ENCODE measurements around the gene CYTH2. TPM values are rescaled to one million over a fixed set of nuclear protein-coding genes. Genes with fewer than 3 reads are reported as not detected.

Gene CYTH2
- total RNA-seq, 2 donors from 2014 or later, result 55.4 to 70.2 TPM

DNA sequence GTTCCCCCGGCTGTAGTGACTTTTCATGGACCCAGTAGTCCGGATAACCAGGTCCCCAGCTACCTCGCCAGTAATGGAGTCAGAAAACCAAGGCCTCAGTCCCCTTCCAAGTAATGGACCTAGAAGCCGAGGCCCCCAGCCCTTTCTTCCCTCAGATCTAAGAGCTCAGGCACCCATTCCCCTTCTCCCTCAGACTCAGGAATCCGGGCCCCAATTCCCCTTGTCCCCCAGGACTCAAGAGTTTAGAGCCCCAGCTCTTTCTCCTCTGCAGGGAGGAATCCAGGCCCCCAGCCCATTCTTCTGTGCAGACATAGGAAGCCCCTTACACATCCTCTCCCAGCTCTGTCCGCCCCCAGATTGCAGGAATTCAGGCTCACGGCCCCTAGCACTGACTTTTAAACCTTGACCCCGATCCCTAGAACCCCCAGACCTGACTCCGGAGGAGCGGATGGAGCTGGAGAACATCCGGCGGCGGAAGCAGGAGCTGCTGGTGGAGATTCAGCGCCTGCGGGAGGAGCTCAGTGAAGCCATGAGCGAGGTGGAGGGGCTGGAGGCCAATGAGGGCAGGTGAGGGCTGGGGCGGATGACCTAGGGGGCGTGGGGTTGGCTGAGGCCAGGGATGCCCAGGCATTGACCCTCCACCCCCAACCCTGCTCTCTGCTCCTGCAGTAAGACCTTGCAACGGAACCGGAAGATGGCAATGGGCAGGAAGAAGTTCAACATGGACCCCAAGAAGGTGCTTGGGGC, 938 bp downstream of the CYTH2 start:
- DNase-seq, result no peak
- H3K9ac ChIP-seq (ENCODE audit: low read depth in 2 of 2, low read length in 2 of 2), result peak overlapping the region; percentile 6 to 81
- intact Hi-C loops (cut with DNase I), result no loop called here
- H3K27me3 ChIP-seq, result no peaks in the 10 kb centered on the region
- H3K4me1 ChIP-seq, result peaks cover 6% of the 10 kb centered on the region
- H3K27ac ChIP-seq, result peak overlapping the region; percentile 95
- H3K4me3 ChIP-seq, result peak overlapping the region; percentile 98
- TF ChIP-seq, protein P1, sequence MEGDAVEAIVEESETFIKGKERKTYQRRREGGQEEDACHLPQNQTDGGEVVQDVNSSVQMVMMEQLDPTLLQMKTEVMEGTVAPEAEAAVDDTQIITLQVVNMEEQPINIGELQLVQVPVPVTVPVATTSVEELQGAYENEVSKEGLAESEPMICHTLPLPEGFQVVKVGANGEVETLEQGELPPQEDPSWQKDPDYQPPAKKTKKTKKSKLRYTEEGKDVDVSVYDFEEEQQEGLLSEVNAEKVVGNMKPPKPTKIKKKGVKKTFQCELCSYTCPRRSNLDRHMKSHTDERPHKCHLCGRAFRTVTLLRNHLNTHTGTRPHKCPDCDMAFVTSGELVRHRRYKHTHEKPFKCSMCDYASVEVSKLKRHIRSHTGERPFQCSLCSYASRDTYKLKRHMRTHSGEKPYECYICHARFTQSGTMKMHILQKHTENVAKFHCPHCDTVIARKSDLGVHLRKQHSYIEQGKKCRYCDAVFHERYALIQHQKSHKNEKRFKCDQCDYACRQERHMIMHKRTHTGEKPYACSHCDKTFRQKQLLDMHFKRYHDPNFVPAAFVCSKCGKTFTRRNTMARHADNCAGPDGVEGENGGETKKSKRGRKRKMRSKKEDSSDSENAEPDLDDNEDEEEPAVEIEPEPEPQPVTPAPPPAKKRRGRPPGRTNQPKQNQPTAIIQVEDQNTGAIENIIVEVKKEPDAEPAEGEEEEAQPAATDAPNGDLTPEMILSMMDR (IDR thresholded peaks at IDR 0.05), result no peak
- no peaks in the 10 kb centered on the region for H3K9me3 ChIP-seq
- peaks cover 30% of the 10 kb centered on the region for H3K36me3 ChIP-seq

DNA sequence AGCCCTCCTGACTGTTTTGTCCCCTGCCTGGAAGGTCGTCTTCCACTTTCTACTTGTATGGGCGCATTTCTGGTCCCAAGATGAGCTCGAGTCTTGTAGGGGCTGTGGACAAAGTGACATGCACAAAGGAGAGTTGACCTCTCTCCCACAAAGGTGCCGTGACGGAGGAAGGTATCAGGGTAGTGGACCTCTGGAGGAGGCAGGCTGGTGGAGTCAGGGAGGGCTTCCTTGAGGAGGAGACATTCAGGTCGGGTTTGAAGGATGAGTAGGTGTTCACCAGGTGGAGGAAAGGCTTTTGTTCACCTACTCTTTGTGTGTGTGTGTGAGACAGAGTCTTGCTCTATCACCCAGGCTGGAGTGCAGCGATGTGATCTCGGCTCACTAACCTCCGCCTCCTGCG, 1.7 kb downstream of the CYTH2 start:
- Histone ChIP-seq H3K4me3 (no peak overlapping the region), H3K36me3 (peaks cover 31% of the 10 kb centered on the region), H3K27ac (no peak overlapping the region)

DNA sequence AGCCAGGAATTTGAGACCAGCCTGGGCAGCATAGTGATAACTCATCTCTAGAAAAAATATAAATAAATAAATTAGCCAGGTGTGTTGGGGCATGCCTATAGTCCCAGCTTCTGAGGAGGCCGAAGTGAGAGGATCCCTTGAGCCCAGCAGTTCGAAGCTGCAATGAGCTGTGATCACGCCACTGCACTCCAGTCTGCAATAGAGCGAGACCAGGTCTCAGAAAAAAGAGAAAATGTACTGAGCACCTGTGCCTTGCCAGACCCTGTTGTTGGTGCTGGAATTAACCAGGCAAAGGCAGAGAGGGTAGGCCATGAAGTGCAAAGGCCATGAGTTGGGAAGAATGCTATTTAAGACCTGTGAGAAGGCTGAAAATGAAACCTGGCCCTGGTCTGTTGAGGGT, 2.7 kb downstream of the CYTH2 start:
- no peak overlapping the region for H3K27ac ChIP-seq
- peaks cover 6% of the 10 kb centered on the region for H3K4me1 ChIP-seq
- H3K36me3 ChIP-seq, result peaks cover 31% of the 10 kb centered on the region
- H3K27me3 ChIP-seq, result no peaks in the 10 kb centered on the region
- intact Hi-C loops (cut with DNase I), result no loop called here
- DNase-seq, result no peak
- H3K9ac ChIP-seq (ENCODE audit: low read depth in 2 of 2, low read length in 2 of 2), result no peak overlapping the region
- H3K9me3 ChIP-seq, result no peaks in the 10 kb centered on the region
- TF ChIP-seq, protein P1 (IDR thresholded peaks at IDR 0.05), result no peak
- H3K4me3 ChIP-seq, result no peak overlapping the region

More for the DNA sequence above, 1.7 kb downstream of the CYTH2 start:
- intact Hi-C loops (cut with DNase I), result no loop called here
- no peak for DNase-seq
- Histone ChIP-seq H3K9me3 (no peaks in the 10 kb centered on the region), H3K4me1 (peaks cover 6% of the 10 kb centered on the region), H3K27me3 (no peaks in the 10 kb centered on the region), H3K9ac (ENCODE audit: low read depth in 2 of 2, low read length in 2 of 2) (no peak overlapping the region)
- TF ChIP-seq, protein P1 (IDR thresholded peaks at IDR 0.05), result no peak

DNA sequence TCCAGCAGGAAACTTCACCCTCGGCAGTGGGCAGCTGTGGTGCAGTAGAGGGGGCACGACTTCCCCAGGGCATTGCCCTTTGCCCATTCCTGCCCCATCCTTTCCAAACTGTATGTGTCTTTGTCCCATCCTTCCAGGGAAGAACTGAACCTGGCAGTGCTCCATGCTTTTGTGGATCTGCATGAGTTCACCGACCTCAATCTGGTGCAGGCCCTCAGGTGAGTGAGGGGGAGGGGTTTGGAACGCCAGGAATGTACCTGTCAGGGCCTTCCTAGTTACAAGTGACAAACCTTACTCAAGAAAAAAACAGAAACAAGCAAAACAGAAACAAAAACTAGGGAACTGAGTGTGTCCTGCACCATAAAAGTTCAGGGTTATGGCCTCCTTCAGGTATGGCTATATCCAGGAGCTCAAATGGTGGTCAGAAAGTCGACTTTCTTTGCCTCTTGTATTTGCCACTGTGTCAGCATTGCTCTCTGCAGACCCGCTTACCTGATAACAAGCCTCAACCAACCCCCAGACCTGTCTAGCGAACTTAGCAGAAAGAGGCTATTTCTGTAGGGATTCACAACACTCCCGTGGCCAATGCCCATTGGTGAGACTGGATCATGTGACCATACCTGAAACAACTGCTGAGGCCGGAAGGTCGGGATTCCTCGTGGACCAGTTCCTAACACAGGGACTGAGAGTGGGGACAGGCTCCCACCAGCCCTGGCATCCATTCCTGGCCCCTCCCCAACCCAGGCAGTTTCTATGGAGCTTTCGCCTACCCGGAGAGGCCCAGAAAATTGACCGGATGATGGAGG, 4.2 kb downstream of the CYTH2 start:
- Histone ChIP-seq H3K27ac (no peak overlapping the region), H3K9ac (ENCODE audit: low read depth in 2 of 2, low read length in 2 of 2) (no peak overlapping the region), H3K4me3 (no peak overlapping the region), H3K27me3 (no peaks in the 10 kb centered on the region), H3K36me3 (peaks cover 31% of the 10 kb centered on the region), H3K4me1 (peaks cover 6% of the 10 kb centered on the region), H3K9me3 (no peaks in the 10 kb centered on the region)
- intact Hi-C loops (cut with DNase I), result no loop called here
- DNase-seq, result no peak
- TF ChIP-seq, protein P1 (IDR thresholded peaks at IDR 0.05), result no peak

DNA sequence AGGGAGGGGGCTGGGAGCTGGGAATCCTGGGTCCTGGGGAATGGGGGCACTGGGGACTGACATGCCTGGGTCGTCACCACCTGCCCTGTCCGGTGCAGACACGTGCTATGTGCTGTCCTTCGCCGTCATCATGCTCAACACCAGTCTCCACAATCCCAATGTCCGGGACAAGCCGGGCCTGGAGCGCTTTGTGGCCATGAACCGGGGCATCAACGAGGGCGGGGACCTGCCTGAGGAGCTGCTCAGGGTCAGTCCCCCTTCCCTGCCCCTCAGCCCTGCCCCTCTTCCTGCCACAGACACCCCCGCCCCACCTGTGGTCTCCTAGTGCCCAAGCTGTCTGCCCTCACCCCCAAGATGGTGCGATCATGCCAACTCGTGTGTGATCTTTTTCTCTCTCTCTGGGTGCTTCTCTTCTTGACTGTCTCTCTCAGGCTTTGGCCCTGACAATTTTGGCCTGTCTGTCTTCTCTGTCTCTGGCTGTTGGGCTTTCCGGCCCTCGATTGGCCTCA, 5.0 kb downstream of the CYTH2 start:
- Histone ChIP-seq H3K4me3 (no peak overlapping the region), H3K9me3 (no peaks in the 10 kb centered on the region), H3K9ac (ENCODE audit: low read depth in 2 of 2, low read length in 2 of 2) (no peak overlapping the region), H3K27ac (no peak overlapping the region), H3K27me3 (no peaks in the 10 kb centered on the region), H3K4me1 (peaks cover 6% of the 10 kb centered on the region), H3K36me3 (peaks cover 31% of the 10 kb centered on the region)
- intact Hi-C loops (cut with DNase I), result no loop called here
- DNase-seq, result no peak
- TF ChIP-seq, protein P1 (IDR thresholded peaks at IDR 0.05), result no peak
